Measurements from ENCODE around the gene MICAL3. TPM values are rescaled to one million over a fixed set of nuclear protein-coding genes. Genes with fewer than 3 reads are reported as not detected.

Gene MICAL3
- total RNA-seq, 6 experiments from 2014 or later: 38.6 to 44.1 (median 39.7) TPM

DNA sequence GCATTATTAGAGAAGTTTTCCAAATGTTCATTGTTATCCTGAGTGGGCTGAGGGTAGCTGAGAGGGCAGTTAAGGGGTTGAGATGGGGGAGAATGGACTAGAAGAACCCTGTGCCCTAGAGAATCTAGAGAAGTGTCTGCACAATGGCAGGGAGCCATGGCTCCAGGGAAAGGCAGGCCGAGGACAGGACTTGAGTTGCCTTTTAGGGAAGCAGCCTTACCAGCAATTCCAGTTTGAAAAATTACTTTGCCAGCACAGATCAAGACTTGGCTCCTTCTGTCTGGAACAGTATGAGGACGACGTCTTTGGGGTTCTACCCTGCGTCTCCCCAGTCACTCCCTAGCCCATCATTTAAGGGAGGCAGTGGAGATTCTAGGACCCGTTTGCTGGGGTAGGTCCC, 25.7 kb upstream of the MICAL3 start:
- Mint-ChIP-seq H3K4me1 (ENCODE audit: low read depth) (peaks cover 9% of the 10 kb centered on the region), H3K27ac (no peak overlapping the region), H3K36me3 (ENCODE audit: low read depth) (no peaks in the 10 kb centered on the region), H3K9me3 (peaks cover 4% of the 10 kb centered on the region; the same call in 1 of the 2 replicates), H3K27me3 (ENCODE audit: insufficient read depth) (peaks cover 2% of the 10 kb centered on the region), H3K4me3 (no peak overlapping the region)
- TF ChIP-seq, protein P1, sequence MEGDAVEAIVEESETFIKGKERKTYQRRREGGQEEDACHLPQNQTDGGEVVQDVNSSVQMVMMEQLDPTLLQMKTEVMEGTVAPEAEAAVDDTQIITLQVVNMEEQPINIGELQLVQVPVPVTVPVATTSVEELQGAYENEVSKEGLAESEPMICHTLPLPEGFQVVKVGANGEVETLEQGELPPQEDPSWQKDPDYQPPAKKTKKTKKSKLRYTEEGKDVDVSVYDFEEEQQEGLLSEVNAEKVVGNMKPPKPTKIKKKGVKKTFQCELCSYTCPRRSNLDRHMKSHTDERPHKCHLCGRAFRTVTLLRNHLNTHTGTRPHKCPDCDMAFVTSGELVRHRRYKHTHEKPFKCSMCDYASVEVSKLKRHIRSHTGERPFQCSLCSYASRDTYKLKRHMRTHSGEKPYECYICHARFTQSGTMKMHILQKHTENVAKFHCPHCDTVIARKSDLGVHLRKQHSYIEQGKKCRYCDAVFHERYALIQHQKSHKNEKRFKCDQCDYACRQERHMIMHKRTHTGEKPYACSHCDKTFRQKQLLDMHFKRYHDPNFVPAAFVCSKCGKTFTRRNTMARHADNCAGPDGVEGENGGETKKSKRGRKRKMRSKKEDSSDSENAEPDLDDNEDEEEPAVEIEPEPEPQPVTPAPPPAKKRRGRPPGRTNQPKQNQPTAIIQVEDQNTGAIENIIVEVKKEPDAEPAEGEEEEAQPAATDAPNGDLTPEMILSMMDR (IDR thresholded peaks at IDR 0.05): no peak
- no peak for DNase-seq

DNA sequence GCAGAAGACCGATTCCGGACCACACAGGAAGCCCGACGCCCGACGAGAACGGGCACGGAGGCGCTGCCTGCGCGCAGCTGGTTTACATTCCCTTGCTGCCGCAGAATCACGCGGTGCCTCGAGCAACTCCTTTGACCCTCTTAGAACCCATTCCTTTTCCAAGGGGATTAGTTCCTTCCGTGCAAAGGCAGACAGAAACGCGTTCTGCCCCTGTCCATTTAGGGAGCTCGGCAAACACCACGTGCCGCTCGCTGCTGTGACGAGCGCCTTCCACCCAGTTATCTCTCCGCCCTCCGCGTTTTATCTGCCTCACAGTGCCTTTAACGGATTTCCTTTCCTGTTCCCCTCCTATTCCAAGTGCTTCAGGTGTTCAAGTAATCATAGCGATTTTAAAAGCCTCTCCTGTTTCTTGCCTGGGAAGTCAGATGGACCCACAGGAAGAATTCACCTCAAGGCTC, 24.1 kb upstream of the MICAL3 start:
- H3K4me1 Mint-ChIP-seq (ENCODE audit: low read depth): peaks cover 9% of the 10 kb centered on the region
- H3K27me3 Mint-ChIP-seq (ENCODE audit: insufficient read depth): peaks cover 4% of the 10 kb centered on the region
- DNase-seq: peak; percentile 59
- TF ChIP-seq, protein P1 (IDR thresholded peaks at IDR 0.05): no peak
- H3K4me3 Mint-ChIP-seq: peak overlapping the region; percentile 86
- H3K9me3 Mint-ChIP-seq: peaks cover 4% of the 10 kb centered on the region; the same call in 1 of the 2 replicates
- peak overlapping the region; percentile 89 for H3K27ac Mint-ChIP-seq
- H3K36me3 Mint-ChIP-seq (ENCODE audit: low read depth): no peaks in the 10 kb centered on the region

DNA sequence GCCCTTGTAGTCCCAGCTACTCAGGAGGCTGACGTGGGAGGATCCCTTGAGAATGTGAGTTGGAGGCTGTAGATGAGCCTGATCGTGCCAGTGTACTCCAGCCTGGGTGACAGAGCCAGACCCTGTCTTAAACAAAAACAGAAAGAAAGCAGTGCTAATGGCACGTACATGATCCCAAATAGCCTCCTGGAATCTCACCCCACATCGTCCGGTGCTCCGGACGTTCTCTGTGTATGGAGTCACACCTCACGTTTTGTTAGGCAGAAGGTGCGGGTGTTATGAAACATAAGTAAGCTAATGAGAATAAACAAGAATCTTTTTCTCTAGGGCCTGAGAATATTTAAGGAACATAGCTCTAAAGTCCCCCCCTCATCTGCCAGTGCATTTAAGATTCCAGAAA, 23.7 kb upstream of the MICAL3 start:
- Mint-ChIP-seq H3K36me3 (ENCODE audit: low read depth) (no peaks in the 10 kb centered on the region), H3K4me3 (peak overlapping the region; percentile 86), H3K9me3 (peaks cover 4% of the 10 kb centered on the region; the same call in 1 of the 2 replicates), H3K27me3 (ENCODE audit: insufficient read depth) (peaks cover 4% of the 10 kb centered on the region), H3K27ac (peak overlapping the region; percentile 89), H3K4me1 (ENCODE audit: low read depth) (peaks cover 9% of the 10 kb centered on the region)
- TF ChIP-seq, protein P1 (IDR thresholded peaks at IDR 0.05): no peak
- DNase-seq: no peak

DNA sequence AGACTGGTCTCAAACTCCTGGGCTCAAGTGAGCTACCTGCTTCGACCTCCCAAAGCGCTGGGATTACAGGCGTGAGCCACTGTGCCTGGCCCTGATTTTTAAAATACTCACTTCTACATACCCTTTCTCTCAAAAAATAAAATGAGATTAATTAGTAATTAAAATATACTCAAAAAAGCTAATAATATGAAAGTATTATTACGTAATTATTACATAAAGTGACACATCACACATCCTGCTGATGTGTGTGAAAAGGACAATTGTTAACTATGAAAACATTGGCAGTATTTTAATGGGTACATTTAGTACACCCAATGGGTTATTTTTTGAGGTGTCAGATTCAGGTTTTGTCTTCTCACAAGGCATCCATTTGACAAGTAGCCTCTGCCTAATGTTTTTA, 21.4 kb upstream of the MICAL3 start:
- DNase-seq: no peak
- H3K4me1 Mint-ChIP-seq (ENCODE audit: low read depth): peaks cover 17% of the 10 kb centered on the region
- H3K9me3 Mint-ChIP-seq: no peaks in the 10 kb centered on the region
- TF ChIP-seq, protein P1 (IDR thresholded peaks at IDR 0.05): no peak
- peaks cover 4% of the 10 kb centered on the region for H3K27me3 Mint-ChIP-seq (ENCODE audit: insufficient read depth)
- H3K4me3 Mint-ChIP-seq: no peak overlapping the region
- no peaks in the 10 kb centered on the region for H3K36me3 Mint-ChIP-seq (ENCODE audit: low read depth)
- H3K27ac Mint-ChIP-seq: no peak overlapping the region

DNA sequence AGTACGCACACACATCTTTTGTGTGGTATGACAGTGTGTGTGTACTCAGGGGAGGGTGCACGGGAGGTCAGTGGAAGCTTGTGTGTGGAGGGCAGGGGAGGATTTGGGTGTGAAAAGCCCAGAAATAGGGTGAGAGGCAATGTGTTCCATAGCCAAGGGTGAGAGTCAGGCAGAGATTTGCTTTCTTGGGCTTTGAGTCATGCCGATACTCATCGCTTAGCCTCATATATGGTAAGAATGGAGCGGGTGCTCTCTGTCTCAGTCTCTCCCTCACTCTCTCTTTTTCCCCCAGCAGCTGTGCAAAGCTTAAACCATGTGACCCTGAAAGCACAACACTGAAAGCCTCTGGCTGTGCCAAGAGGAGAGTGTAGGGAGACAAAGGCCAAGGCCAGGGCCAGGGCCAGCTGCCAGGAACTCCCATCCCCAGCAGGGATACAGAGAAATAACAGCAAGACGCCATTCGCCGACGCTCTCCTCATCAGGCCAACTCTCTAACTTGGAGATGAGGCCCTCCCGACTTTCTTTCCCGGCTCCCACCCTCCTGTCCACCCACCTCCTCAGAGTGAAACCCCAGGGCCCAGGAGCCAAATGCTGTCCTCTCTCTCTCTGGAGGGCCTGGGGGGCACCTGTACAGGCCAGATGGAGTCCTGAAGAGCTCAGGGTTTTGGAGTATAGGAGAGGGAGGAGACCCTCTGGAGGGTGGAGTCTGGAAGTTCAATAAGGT, 20.3 kb upstream of the MICAL3 start:
- H3K4me3 Mint-ChIP-seq: no peak overlapping the region
- TF ChIP-seq, protein P1 (IDR thresholded peaks at IDR 0.05): no peak
- H3K36me3 Mint-ChIP-seq (ENCODE audit: low read depth): no peaks in the 10 kb centered on the region
- H3K9me3 Mint-ChIP-seq: no peaks in the 10 kb centered on the region
- H3K27me3 Mint-ChIP-seq (ENCODE audit: insufficient read depth): peaks cover 4% of the 10 kb centered on the region
- DNase-seq: no peak
- no peak overlapping the region for H3K27ac Mint-ChIP-seq
- H3K4me1 Mint-ChIP-seq (ENCODE audit: low read depth): peaks cover 17% of the 10 kb centered on the region

Data from HFFc6 (cell line).